HCT116 (cell line): Measurements from ENCODE around the gene SLC35G3. TPM values are rescaled to one million over a fixed set of nuclear protein-coding genes. Genes with fewer than 3 reads are reported as not detected.

Experiments
- ATAC-seq: fragments of 200-7000 bp; cut with Tn5 transposase; 2 replicates; pipeline ENCODE4 v1.9.1; 2020; ENCODE audit warnings: mild to moderate bottlenecking, moderate library complexity
- BruUV-seq: library from RNA; stranded (reverse); fragments of 400-500 nt; replicated peaks from 2 replicates; lab custom pipeline; 2021; lab: Mats Ljungman, UMichigan
- CTCF ChIA-PET: fragments of 300-600 bp; sonication (Branson Sonifier 250); formaldehyde crosslinking; loops from one replicate; lab custom pipeline; 2021; ENCODE audit warnings: antibody characterized with exemption; lab: Charles Lee
- POLR2A ChIA-PET: fragments of 300-600, 350-600 bp; sonication (Branson Sonifier 250); formaldehyde crosslinking; loops from one replicate; lab custom pipeline; 2021; ENCODE audit warnings: antibody characterized with exemption; lab: Charles Lee
- RAD21 ChIA-PET, 2 experiments: fragments of 300-600 bp; sonication (Branson Sonifier 250); formaldehyde crosslinking; loops; one replicate each; lab custom pipeline; 2023; ENCODE audit warnings: low total read pairs in 2 of 2; ENCODE audit not compliant: uncharacterized antibody in 2 of 2, unreplicated experiment in 2 of 2, low non-redundant PET in 1 of 2; lab: Charles Lee
- DNase-seq: peaks from one replicate; pipeline ENCODE4 v3.0.0-alpha.2; 2010; ENCODE audit warnings: low read depth, low spot score
- H2AFZ ChIP-seq: fragments of 200-600 bp; shearing (Covaris generic), sonication (generic); 2 replicates; pipeline ENCODE4 v1.6.1; 2017; ENCODE audit warnings: low read depth, mixed run types, mixed read lengths, antibody characterized with exemption, low read length; ENCODE audit not compliant: poor library complexity, severe bottlenecking
- H3K27ac ChIP-seq: 2 replicates; pipeline ENCODE4 v1.5.1; 2012; ENCODE audit warnings: low read depth, low read length
- H3K27me3 ChIP-seq: fragments of 200-600 bp; sonication (generic); 2 replicates; pipeline ENCODE4 v1.6.1; 2016; ENCODE audit warnings: mixed run types, low read length, mixed read lengths; ENCODE audit not compliant: insufficient read depth
- H3K36me3 ChIP-seq, 2 experiments: fragments of 200-500 bp in 1 of 2; fragments of 200-600 bp in 1 of 2; sonication (Bioruptor generic) in 1 of 2; sonication (generic) in 1 of 2; 2 replicates each; pipeline versions ENCODE4 v1.5.1 to v1.6.1; 2014 to 2016; ENCODE audit warnings: low read length in 2 of 2, inconsistent platforms in 1 of 2, mixed read lengths in 1 of 2, mixed run types in 1 of 2; ENCODE audit not compliant: insufficient read depth in 2 of 2, control insufficient read depth in 1 of 2
- H3K4me1 ChIP-seq, 2 experiments: fragments of 200-600 bp in 1 of 2; sonication (generic) in 1 of 2; 2 replicates each; pipeline versions ENCODE4 v1.5.1 to v1.6.1; 2012 to 2017; ENCODE audit warnings: low read length in 2 of 2, inconsistent platforms in 1 of 2, mild to moderate bottlenecking in 1 of 2, mixed read lengths in 1 of 2, mixed run types in 1 of 2, moderate library complexity in 1 of 2; ENCODE audit not compliant: insufficient read depth in 2 of 2, control insufficient read depth in 1 of 2
- H3K4me2 ChIP-seq: fragments of 200-600 bp; sonication (generic); 2 replicates; pipeline ENCODE4 v1.6.1; 2017; ENCODE audit warnings: mixed run types, low read length, mixed read lengths
- H3K4me3 ChIP-seq, 2 experiments: fragments of 200-600 bp in 1 of 2; sonication (generic) in 1 of 2; replicated peaks in 1 of 2; 2 replicates each; pipeline ENCODE4 v1.5.1; 2011 to 2016; ENCODE audit warnings: low read length in 2 of 2, control low read depth in 1 of 2, low read depth in 1 of 2, mild to moderate bottlenecking in 1 of 2, mixed read lengths in 1 of 2, mixed run types in 1 of 2
- H3K79me2 ChIP-seq: fragments of 200-600 bp; sonication (generic); 2 replicates; pipeline ENCODE4 v1.6.1; 2017; ENCODE audit warnings: mild to moderate bottlenecking, mixed run types, low read length, moderate library complexity, mixed read lengths; ENCODE audit not compliant: insufficient read depth
- H3K9ac ChIP-seq: fragments of 200-600 bp; sonication (generic); 2 replicates; pipeline ENCODE4 v1.6.1; 2016; ENCODE audit warnings: low read length, mixed read lengths
- H3K9me2 ChIP-seq: fragments of 200-600 bp; sonication (generic), shearing (Covaris generic); 2 replicates; pipeline ENCODE4 v1.6.1; 2017; ENCODE audit warnings: mixed run types, mild to moderate bottlenecking, moderate library complexity; ENCODE audit not compliant: insufficient read depth
- H3K9me3 ChIP-seq, 2 experiments: fragments of 200-500 bp in 1 of 2; fragments of 200-600 bp in 1 of 2; sonication (Bioruptor generic) in 1 of 2; sonication (generic) in 1 of 2; 2 replicates each; pipeline ENCODE4 v1.6.1; 2014 to 2017; ENCODE audit warnings: low read length in 2 of 2, mixed read lengths in 2 of 2, inconsistent platforms in 1 of 2, low read depth in 1 of 2, mild to moderate bottlenecking in 1 of 2, mixed run types in 1 of 2, moderate library complexity in 1 of 2; ENCODE audit not compliant: control insufficient read depth in 1 of 2, insufficient read depth in 1 of 2
- H4K20me1 ChIP-seq: fragments of 200-600 bp; sonication (generic), shearing (Covaris generic); 2 replicates; pipeline ENCODE4 v1.6.1; 2017; ENCODE audit warnings: mixed run types, mild to moderate bottlenecking, moderate library complexity; ENCODE audit not compliant: insufficient read depth
- CBX3 ChIP-seq: IDR thresholded peaks from 2 replicates; pipeline ENCODE4 v1.6.1; 2012; ENCODE audit warnings: low read depth
- EGR1 ChIP-seq: IDR thresholded peaks from 2 replicates; pipeline ENCODE4 v1.6.1; 2012; ENCODE audit warnings: low read depth
- ELF1 ChIP-seq: IDR thresholded peaks from 2 replicates; pipeline ENCODE4 v1.6.1; 2012; ENCODE audit warnings: low read depth, borderline replicate concordance
- EZH2 ChIP-seq: fragments of 200-600 bp; sonication (generic); IDR thresholded peaks from 2 replicates; pipeline ENCODE4 v1.6.1; 2017; ENCODE audit warnings: antibody characterized with exemption, mixed run types
- EZH2phosphoT487 ChIP-seq: fragments of 200-600 bp; IDR thresholded peaks from 2 replicates; pipeline ENCODE4 v1.6.1; 2018; ENCODE audit warnings: antibody characterized with exemption, borderline replicate concordance
- FOSL1 ChIP-seq: IDR thresholded peaks from 2 replicates; pipeline ENCODE4 v1.6.1; 2012; ENCODE audit warnings: low read depth
- POLR2A ChIP-seq: IDR thresholded peaks from 2 replicates; pipeline ENCODE4 v1.7.0; 2011; ENCODE audit warnings: borderline replicate concordance; ENCODE audit not compliant: insufficient read depth, insufficient read length; ENCODE audit errors: extremely low read depth
- RAD21 ChIP-seq: IDR thresholded peaks from 2 replicates; pipeline ENCODE4 v1.6.1; 2012; ENCODE audit warnings: low read depth, mild to moderate bottlenecking
- SIN3A ChIP-seq: IDR thresholded peaks from 2 replicates; pipeline ENCODE4 v1.6.1; 2012; ENCODE audit warnings: low read depth
- SP1 ChIP-seq: IDR thresholded peaks from 2 replicates; pipeline ENCODE4 v1.6.1; 2012; ENCODE audit warnings: low read depth
- YY1 ChIP-seq: IDR thresholded peaks from 2 replicates; pipeline ENCODE4 v1.6.1; 2011; ENCODE audit warnings: low read length, low read depth, moderate library complexity, mild to moderate bottlenecking; ENCODE audit not compliant: insufficient replicate concordance; ENCODE audit errors: extremely low read depth
- ZFX ChIP-seq: fragments of 450-650 bp; IDR thresholded peaks from 2 replicates; pipeline ENCODE4 v1.6.1; 2017
- intact Hi-C: fragments of 100-400 bp; cut with micrococcal nuclease; formaldehyde crosslinking; loops from 2 replicates; pipeline ENCODE4 v1.10.0; 2022
- total RNA-seq: library from RNA; stranded (reverse); gene quantifications from one replicate; pipeline ENCODE4 v1.2.1, GENCODE V29; 2021; ENCODE audit not compliant: unreplicated experiment
- TF ChIP-seq, protein P1 (sequence below): IDR thresholded peaks from 2 replicates; pipeline ENCODE4 v1.6.1; 2012; ENCODE audit warnings: low read depth
- TF ChIP-seq, protein P2 (sequence below), 3 experiments: fragments of 200-600 bp in 1 of 3; sonication (generic) in 1 of 3; IDR thresholded peaks in 2 of 3; conservative IDR thresholded peaks in 1 of 3; 2 replicates each; pipeline ENCODE4 v1.5.1; 2012 to 2017; ENCODE audit warnings: low read depth in 2 of 3, low read length in 2 of 3, antibody characterized with exemption in 1 of 3, borderline replicate concordance in 1 of 3, control low read depth in 1 of 3, mild to moderate bottlenecking in 1 of 3, mixed read lengths in 1 of 3, mixed run types in 1 of 3, moderate library complexity in 1 of 3; ENCODE audit not compliant: insufficient read depth in 1 of 3
- TF ChIP-seq, protein P3 (sequence below): IDR thresholded peaks from 2 replicates; pipeline ENCODE4 v1.6.1; 2011; ENCODE audit warnings: mild to moderate bottlenecking, low read length, moderate library complexity; ENCODE audit not compliant: insufficient replicate concordance; ENCODE audit errors: extremely low read depth
- TF ChIP-seq, protein P4 (sequence below): IDR thresholded peaks from 2 replicates; pipeline ENCODE4 v1.6.1; 2012

SLC35G3 gene
- total RNA-seq, 1 experiment from 2014 or later = not detected

DNA sequence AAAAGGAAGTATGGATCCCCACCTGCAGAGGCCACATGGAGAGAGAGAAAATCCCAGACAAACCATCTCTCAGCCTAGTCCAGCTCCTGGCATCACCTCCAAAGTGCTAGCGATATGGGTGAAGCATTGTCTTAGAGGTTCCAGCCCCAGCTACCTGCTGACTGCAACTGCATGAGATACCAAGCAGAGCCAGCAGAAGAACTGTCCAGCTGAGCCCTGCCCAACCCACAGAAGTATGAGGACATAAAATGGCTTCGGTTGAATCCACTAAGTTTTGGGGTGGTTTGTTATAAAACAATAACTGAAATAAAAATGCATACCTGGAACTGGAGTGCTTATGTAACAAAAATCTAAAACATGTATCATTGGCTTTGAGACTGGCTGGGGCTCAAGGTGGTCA is 28.3 kb upstream of the SLC35G3 start:
- H3K27ac ChIP-seq = no peak overlapping the region
- no peaks in the 10 kb centered on the region for H3K4me1 ChIP-seq
- H3K36me3 ChIP-seq = no peaks in the 10 kb centered on the region
- DNase-seq (no peak), ATAC-seq (no peak)
- H2AFZ ChIP-seq = no peak overlapping the region
- H3K9ac ChIP-seq = no peak overlapping the region
- H3K79me2 ChIP-seq = no peaks in the 10 kb centered on the region
- H3K9me2 ChIP-seq = no peaks in the 10 kb centered on the region
- ChIA-PET POLR2A (no interaction called here), RAD21 (no interaction called here), CTCF (no interaction called here)
- H3K4me2 ChIP-seq = no peak overlapping the region
- 0 out of 2 replicates have a peak, but pooled peaks cover 4% of the 10 kb centered on the region for H3K27me3 ChIP-seq
- no TSS peak for BruUV-seq
- H3K9me3 ChIP-seq = no peaks in the 10 kb centered on the region
- H3K4me3 ChIP-seq = no peak overlapping the region
- no peaks in the 10 kb centered on the region for H4K20me1 ChIP-seq
- intact Hi-C loops = no loop called here
- no peak for TF ChIP-seq ZFX
- TF ChIP-seq, protein P1, sequence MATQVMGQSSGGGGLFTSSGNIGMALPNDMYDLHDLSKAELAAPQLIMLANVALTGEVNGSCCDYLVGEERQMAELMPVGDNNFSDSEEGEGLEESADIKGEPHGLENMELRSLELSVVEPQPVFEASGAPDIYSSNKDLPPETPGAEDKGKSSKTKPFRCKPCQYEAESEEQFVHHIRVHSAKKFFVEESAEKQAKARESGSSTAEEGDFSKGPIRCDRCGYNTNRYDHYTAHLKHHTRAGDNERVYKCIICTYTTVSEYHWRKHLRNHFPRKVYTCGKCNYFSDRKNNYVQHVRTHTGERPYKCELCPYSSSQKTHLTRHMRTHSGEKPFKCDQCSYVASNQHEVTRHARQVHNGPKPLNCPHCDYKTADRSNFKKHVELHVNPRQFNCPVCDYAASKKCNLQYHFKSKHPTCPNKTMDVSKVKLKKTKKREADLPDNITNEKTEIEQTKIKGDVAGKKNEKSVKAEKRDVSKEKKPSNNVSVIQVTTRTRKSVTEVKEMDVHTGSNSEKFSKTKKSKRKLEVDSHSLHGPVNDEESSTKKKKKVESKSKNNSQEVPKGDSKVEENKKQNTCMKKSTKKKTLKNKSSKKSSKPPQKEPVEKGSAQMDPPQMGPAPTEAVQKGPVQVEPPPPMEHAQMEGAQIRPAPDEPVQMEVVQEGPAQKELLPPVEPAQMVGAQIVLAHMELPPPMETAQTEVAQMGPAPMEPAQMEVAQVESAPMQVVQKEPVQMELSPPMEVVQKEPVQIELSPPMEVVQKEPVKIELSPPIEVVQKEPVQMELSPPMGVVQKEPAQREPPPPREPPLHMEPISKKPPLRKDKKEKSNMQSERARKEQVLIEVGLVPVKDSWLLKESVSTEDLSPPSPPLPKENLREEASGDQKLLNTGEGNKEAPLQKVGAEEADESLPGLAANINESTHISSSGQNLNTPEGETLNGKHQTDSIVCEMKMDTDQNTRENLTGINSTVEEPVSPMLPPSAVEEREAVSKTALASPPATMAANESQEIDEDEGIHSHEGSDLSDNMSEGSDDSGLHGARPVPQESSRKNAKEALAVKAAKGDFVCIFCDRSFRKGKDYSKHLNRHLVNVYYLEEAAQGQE = no peak
- no peak for TF ChIP-seq RAD21
- no peak for TF ChIP-seq CBX3
- no peak for TF ChIP-seq SIN3A
- TF ChIP-seq SP1 = no peak
- no peak for TF ChIP-seq FOSL1
- TF ChIP-seq YY1 = no peak
- no peak for TF ChIP-seq EZH2
- TF ChIP-seq ELF1 = no peak
- TF ChIP-seq, protein P2, sequence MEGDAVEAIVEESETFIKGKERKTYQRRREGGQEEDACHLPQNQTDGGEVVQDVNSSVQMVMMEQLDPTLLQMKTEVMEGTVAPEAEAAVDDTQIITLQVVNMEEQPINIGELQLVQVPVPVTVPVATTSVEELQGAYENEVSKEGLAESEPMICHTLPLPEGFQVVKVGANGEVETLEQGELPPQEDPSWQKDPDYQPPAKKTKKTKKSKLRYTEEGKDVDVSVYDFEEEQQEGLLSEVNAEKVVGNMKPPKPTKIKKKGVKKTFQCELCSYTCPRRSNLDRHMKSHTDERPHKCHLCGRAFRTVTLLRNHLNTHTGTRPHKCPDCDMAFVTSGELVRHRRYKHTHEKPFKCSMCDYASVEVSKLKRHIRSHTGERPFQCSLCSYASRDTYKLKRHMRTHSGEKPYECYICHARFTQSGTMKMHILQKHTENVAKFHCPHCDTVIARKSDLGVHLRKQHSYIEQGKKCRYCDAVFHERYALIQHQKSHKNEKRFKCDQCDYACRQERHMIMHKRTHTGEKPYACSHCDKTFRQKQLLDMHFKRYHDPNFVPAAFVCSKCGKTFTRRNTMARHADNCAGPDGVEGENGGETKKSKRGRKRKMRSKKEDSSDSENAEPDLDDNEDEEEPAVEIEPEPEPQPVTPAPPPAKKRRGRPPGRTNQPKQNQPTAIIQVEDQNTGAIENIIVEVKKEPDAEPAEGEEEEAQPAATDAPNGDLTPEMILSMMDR (IDR thresholded peaks at IDR 0.05 in 2 of 3, conservative IDR thresholded peaks at IDR 0.05 in 1 of 3; ENCODE audit: borderline replicate concordance in 1 of 3, insufficient read depth in 1 of 3, low read depth in 2 of 3, low read length in 2 of 3) = no peak
- no peak for TF ChIP-seq EGR1
- no peak for TF ChIP-seq POLR2A
- TF ChIP-seq, protein P3, sequence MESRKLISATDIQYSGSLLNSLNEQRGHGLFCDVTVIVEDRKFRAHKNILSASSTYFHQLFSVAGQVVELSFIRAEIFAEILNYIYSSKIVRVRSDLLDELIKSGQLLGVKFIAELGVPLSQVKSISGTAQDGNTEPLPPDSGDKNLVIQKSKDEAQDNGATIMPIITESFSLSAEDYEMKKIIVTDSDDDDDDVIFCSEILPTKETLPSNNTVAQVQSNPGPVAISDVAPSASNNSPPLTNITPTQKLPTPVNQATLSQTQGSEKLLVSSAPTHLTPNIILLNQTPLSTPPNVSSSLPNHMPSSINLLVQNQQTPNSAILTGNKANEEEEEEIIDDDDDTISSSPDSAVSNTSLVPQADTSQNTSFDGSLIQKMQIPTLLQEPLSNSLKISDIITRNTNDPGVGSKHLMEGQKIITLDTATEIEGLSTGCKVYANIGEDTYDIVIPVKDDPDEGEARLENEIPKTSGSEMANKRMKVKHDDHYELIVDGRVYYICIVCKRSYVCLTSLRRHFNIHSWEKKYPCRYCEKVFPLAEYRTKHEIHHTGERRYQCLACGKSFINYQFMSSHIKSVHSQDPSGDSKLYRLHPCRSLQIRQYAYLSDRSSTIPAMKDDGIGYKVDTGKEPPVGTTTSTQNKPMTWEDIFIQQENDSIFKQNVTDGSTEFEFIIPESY = no peak
- TF ChIP-seq EZH2phosphoT487 = no peak
- TF ChIP-seq, protein P4, sequence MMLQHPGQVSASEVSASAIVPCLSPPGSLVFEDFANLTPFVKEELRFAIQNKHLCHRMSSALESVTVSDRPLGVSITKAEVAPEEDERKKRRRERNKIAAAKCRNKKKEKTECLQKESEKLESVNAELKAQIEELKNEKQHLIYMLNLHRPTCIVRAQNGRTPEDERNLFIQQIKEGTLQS = no peak
